A549 (cell line): ENCODE data around the gene LINC01488. TPM values are rescaled to one million over a fixed set of nuclear protein-coding genes. Genes with fewer than 3 reads are reported as not detected.

Source experiments
- ATAC-seq, 2 experiments: fragments of 200-7000 bp in 1 of 2; fragments of >200 bp in 1 of 2; cut with Nextera tagmentation in 1 of 2; cut with Tn5 transposase in 1 of 2; 3 replicates each; pipeline versions ENCODE4 v1.8.0 to v1.9.1; 2018 to 2020; ENCODE audit warnings: mild to moderate bottlenecking in 1 of 2, moderate library complexity in 1 of 2
- CTCF ChIA-PET: fragments of 300-600 bp; sonication (Branson Sonifier 250); formaldehyde crosslinking; extraction: SDS; loops from one replicate; lab custom pipeline; 2021; ENCODE audit warnings: antibody characterized with exemption, inconsistent platforms; lab: Yijun Ruan, JAX
- POLR2A ChIA-PET: fragments of 350-600 bp; formaldehyde crosslinking; extraction: SDS; loops from one replicate; lab custom pipeline; 2021; ENCODE audit warnings: antibody characterized with exemption, inconsistent platforms; lab: Yijun Ruan, JAX
- DNase-seq, 2 experiments: peaks; one replicate each; pipeline versions ENCODE4 v3.0.0 to v3.0.0-alpha.2; 2011 to 2016; ENCODE audit warnings: low read depth in 1 of 2, low spot score in 1 of 2
- FAIRE-seq: peaks from 2 replicates; lab custom pipeline; 2011; peaks lifted over from hg19 to GRCh38; lab: Jason Lieb, UNC
- H3K27ac ChIP-seq, 2 experiments: fragments of >200 bp; sonication (Bioruptor Twin); formaldehyde crosslinking; 3 replicates each; pipeline ENCODE4 v1.5.1; 2016 to 2017
- H3K4me1 ChIP-seq: fragments of >200 bp; sonication (Bioruptor Twin); formaldehyde crosslinking; 3 replicates; pipeline ENCODE4 v1.6.1; 2016
- H3K4me2 ChIP-seq: fragments of >200 bp; sonication (Bioruptor Twin); formaldehyde crosslinking; 3 replicates; pipeline ENCODE4 v1.6.1; 2016
- H3K4me3 ChIP-seq: fragments of >200 bp; sonication (Bioruptor Twin); formaldehyde crosslinking; 3 replicates; pipeline ENCODE4 v1.5.1; 2016
- H3K9me3 ChIP-seq: fragments of >200 bp; sonication (Bioruptor Twin); formaldehyde crosslinking; 3 replicates; pipeline ENCODE4 v1.6.1; 2016
- ATOH8 ChIP-seq: fragments of 250-450 bp; sonication (Bioruptor Pico); IDR thresholded peaks from 2 replicates; pipeline ENCODE4 v1.5.0; 2020; ENCODE audit warnings: low read depth, mild to moderate bottlenecking, moderate library complexity
- CBX2 ChIP-seq: fragments of 200-600 bp; sonication (generic); IDR thresholded peaks from 2 replicates; pipeline ENCODE4 v1.6.1; 2016; ENCODE audit warnings: low read depth, mild to moderate bottlenecking, borderline replicate concordance
- CEBPB ChIP-seq, 2 experiments: fragments of >200 bp in 1 of 2; sonication (Bioruptor Twin) in 1 of 2; formaldehyde crosslinking in 1 of 2; IDR thresholded peaks; 2 replicates each; pipeline ENCODE4 v1.6.1; 2012 to 2016
- EHF ChIP-seq: fragments of 250-450 bp; sonication (Bioruptor Pico); IDR thresholded peaks from 2 replicates; pipeline ENCODE4 v1.5.0; 2020; ENCODE audit warnings: mild to moderate bottlenecking
- EHMT2 ChIP-seq: fragments of 200-600 bp; sonication (generic); IDR thresholded peaks from 2 replicates; pipeline ENCODE4 v1.6.1; 2016; ENCODE audit warnings: antibody characterized with exemption, low read depth, mild to moderate bottlenecking, moderate library complexity
- FOSB ChIP-seq: fragments of 250-450 bp; sonication (Bioruptor Pico); IDR thresholded peaks from 2 replicates; pipeline ENCODE4 v1.5.0; 2020; ENCODE audit warnings: mild to moderate bottlenecking, moderate library complexity
- GATA3 ChIP-seq: IDR thresholded peaks from 2 replicates; pipeline ENCODE4 v1.6.1; 2012; ENCODE audit warnings: borderline replicate concordance
- HES2 ChIP-seq: fragments of >200 bp; sonication (Bioruptor Twin); formaldehyde crosslinking; IDR thresholded peaks from 2 replicates; pipeline ENCODE4 v1.6.1; 2016
- HOXA7 ChIP-seq: fragments of 250-450 bp; sonication (Bioruptor Pico); IDR thresholded peaks from 2 replicates; pipeline ENCODE4 v1.5.0; 2020; ENCODE audit warnings: mild to moderate bottlenecking, moderate library complexity
- JUN ChIP-seq, 2 experiments: fragments of >200 bp; sonication (Bioruptor Twin); formaldehyde crosslinking; IDR thresholded peaks; 2 replicates in 1 of 2; 3 replicates in 1 of 2; pipeline ENCODE4 v1.6.1; 2016 to 2017
- JUNB ChIP-seq: fragments of >200 bp; sonication (Bioruptor Twin); formaldehyde crosslinking; IDR thresholded peaks from 2 replicates; pipeline ENCODE4 v1.6.1; 2016
- MAFK ChIP-seq: fragments of 450-650 bp; IDR thresholded peaks from 2 replicates; pipeline ENCODE4 v1.6.1; 2014; ENCODE audit not compliant: partially characterized antibody
- MAX ChIP-seq: IDR thresholded peaks from 2 replicates; pipeline ENCODE4 v1.6.1; 2012
- PHF8 ChIP-seq: fragments of 200-600 bp; sonication (generic); IDR thresholded peaks from 2 replicates; pipeline ENCODE4 v1.6.1; 2016; ENCODE audit warnings: low read depth, mild to moderate bottlenecking, antibody characterized with exemption, moderate library complexity, borderline replicate concordance
- POLR2A ChIP-seq: IDR thresholded peaks from 2 replicates; pipeline ENCODE4 v1.6.1; 2012; ENCODE audit warnings: mild to moderate bottlenecking, low read length
- RARB ChIP-seq: fragments of 250-450 bp; sonication (Bioruptor Pico); IDR thresholded peaks from 2 replicates; pipeline ENCODE4 v1.8.0; 2021; ENCODE audit warnings: mild to moderate bottlenecking, moderate library complexity
- RCOR1 ChIP-seq: fragments of 150-350 bp; IDR thresholded peaks from 2 replicates; pipeline ENCODE4 v1.6.1; 2014; ENCODE audit warnings: antibody characterized with exemption, low read length, low read depth
- ZFP36 ChIP-seq: fragments of 450-650 bp; IDR thresholded peaks from 2 replicates; pipeline ENCODE4 v1.6.1; 2014; ENCODE audit warnings: borderline replicate concordance; ENCODE audit not compliant: partially characterized antibody
- ZSCAN20 ChIP-seq: fragments of 250-450 bp; sonication (Bioruptor Pico); IDR thresholded peaks from 2 replicates; pipeline ENCODE4 v1.8.0; 2022; ENCODE audit warnings: mild to moderate bottlenecking, moderate library complexity
- WGBS: methylation state at CpG from one replicate; pipeline ENCODE4 v1.1.6; 2017; ENCODE audit errors: missing lambda C conversion rate; 5-methylcytosine and 5-hydroxymethylcytosine counted together
- polyA plus RNA-seq, 4 experiments: library from polyadenylated mRNA; depleted of rRNA in 3 of 4; stranded (reverse); fragments of >200 nt; fragmentation: RNase III in 1 of 4; extraction: RNeasy Plus Mini Kit Qiagen cat#74134 plus additional on column Dnase treatment in 1 of 4; gene quantifications; 2 replicates in 3 of 4; 3 replicates in 1 of 4; pipeline ENCODE4 v1.2.3, GENCODE V29; 2011 to 2017

LINC01488 gene
- polyA plus RNA-seq, 2 of the 4 experiments (the other 2 are of a cell fraction) = 0.05 TPM; not detected in 1

- TF ChIP-seq POLR2A = no peak
- no peak for TF ChIP-seq ZFP36
- TF ChIP-seq JUNB = no peak
- TF ChIP-seq HOXA7 (CRISPR knock-in tag) = no peak
- TF ChIP-seq ATOH8 (CRISPR knock-in tag) = no peak
- Histone ChIP-seq H3K27ac (peak overlapping the region in 1 of 2 experiments; percentile 10; a peak in 1 of 6 replicates), H3K4me2 (no peak overlapping the region), H3K4me1 (peaks cover 17% of the 10 kb centered on the region), H3K4me3 (no peak overlapping the region), H3K9me3 (no peaks in the 10 kb centered on the region)
- POLR2A ChIA-PET = no interaction called here
- FAIRE-seq (no peak), ATAC-seq (no peak), DNase-seq (no peak)
- WGBS = 90% methylated on average over 11 of the region's 16 CpGs
- CTCF ChIA-PET = interaction anchor here (2.1 kb wide), 1 partner anchor 113 kb away, joined by 5 read pairs; no protein-coding TSS in a partner anchor
Measured at GRCh38 chr11:69488543-69488940, 7.1 kb downstream of the LINC01488 start.

DNA sequence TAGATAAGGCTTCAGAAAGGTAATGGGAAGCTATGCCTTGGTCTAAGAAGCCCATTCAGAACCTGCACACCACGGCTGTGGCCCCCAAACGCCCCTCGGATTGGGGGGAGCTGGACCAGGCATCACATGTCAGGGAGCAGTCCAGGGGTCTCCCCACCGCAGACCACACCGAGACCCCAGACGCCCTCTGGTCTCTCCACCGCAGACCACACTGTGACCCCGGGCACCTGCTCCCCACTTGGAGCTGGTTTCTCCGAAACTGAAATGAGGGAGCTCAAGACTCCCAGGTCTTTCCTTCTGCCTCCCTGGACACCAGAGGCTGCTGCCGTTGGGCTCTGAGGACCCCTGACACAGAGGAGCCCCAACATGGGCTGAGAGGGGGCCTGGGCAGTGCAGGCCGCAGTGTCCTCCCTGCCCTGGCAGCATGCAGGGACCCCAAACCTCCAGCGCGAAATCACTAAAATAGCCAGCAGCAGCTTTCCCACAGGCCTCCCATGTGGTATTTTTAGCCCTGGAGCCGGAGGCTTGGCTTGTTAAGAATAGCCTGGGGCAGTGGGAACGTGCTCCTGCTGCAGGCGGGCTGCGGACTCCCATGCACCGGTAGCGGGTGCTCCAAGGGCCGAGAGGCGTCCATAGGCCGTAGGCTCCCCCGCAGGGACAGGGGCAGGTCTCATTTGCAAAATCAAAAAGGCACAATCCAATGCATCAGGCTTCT is 7.7 kb downstream of the LINC01488 start:
- no peak for FAIRE-seq
- Histone ChIP-seq H3K4me2 (no peak overlapping the region), H3K27ac (peak overlapping the region in 1 of 2 experiments; percentile 27; a peak in 2 of 6 replicates), H3K4me3 (no peak overlapping the region), H3K4me1 (peaks cover 17% of the 10 kb centered on the region), H3K9me3 (no peaks in the 10 kb centered on the region)
- ChIA-PET POLR2A (no interaction called here), CTCF (interaction anchor here (2.1 kb wide), 1 partner anchor 112 kb away, joined by 5 read pairs; no protein-coding TSS in a partner anchor)
- TF ChIP-seq JUNB (no peak), HOXA7 (CRISPR knock-in tag) (no peak), GATA3 (no peak), RARB (CRISPR knock-in tag) (no peak), CEBPB (IDR thresholded peaks at IDR 0.05) (no peak), RCOR1 (no peak), MAFK (no peak), ZSCAN20 (CRISPR knock-in tag) (no peak), JUN (IDR thresholded peaks at IDR 0.05) (no peak), HES2 (no peak), FOSB (no peak), EHMT2 (no peak), EHF (CRISPR knock-in tag) (no peak), CBX2 (no peak), MAX (no peak), PHF8 (no peak)
- 88% methylated on average over 18 of the region's 23 CpGs for WGBS
- no peak for ATAC-seq
- DNase-seq = no peak

GRCh38 chr11:69489746-69490365 is 8.4 kb downstream of the LINC01488 start:
- ChIA-PET CTCF (interaction anchor here (2.1 kb wide), 1 partner anchor 112 kb away, joined by 5 read pairs; no protein-coding TSS in a partner anchor), POLR2A (no interaction called here)
- FAIRE-seq = no peak
- no peak for TF ChIP-seq MAX
- H3K4me3 ChIP-seq = no peak overlapping the region
- peak overlapping the region in 1 of 2 experiments; percentile 27; a peak in 1 of 6 replicates for H3K27ac ChIP-seq
- peaks cover 10% of the 10 kb centered on the region for H3K4me1 ChIP-seq
- 95% methylated on average over 7 of the region's 11 CpGs for WGBS
- ATAC-seq = no peak
- H3K9me3 ChIP-seq = no peaks in the 10 kb centered on the region
- H3K4me2 ChIP-seq = no peak overlapping the region
- no peak for DNase-seq
